ENCODE measurements around the gene PRTFDC1.

- no peak for TF ChIP-seq CTCF (IDR thresholded peaks at IDR 0.05; ENCODE audit: insufficient read depth, low read length)
- no peak for TF ChIP-seq SPI1 (IDR thresholded peaks at IDR 0.05; ENCODE audit: borderline replicate concordance, low read depth)
Observed at GRCh38 chr10:24899571-24899970, 52.8 kb downstream of the PRTFDC1 start.
